ENCODE measurements around the gene AUTS2. TPM values are rescaled to one million over a fixed set of nuclear protein-coding genes. Genes with fewer than 3 reads are reported as not detected.

Gene AUTS2
- total RNA-seq, 6 experiments from 2014 or later, result 10.4 to 32.0 (median 19.3) TPM

- no peaks in the 10 kb centered on the region for H3K36me3 ChIP-seq
- H3K4me1 ChIP-seq, result no peaks in the 10 kb centered on the region
- DNase-seq, result no peak
- no peaks in the 10 kb centered on the region for H3K9me3 ChIP-seq
- no peak for ATAC-seq
- H3K4me3 ChIP-seq, result no peak overlapping the region
- no peaks in the 10 kb centered on the region for H3K27me3 ChIP-seq
- no peak for TF ChIP-seq CTCF (IDR thresholded peaks at IDR 0.05)
- TF ChIP-seq POLR2A (IDR thresholded peaks at IDR 0.05), result no peak
- intact Hi-C loops (cut with DNase I), result no loop called here
- no peak overlapping the region for H3K27ac ChIP-seq
These were observed 150.3 kb downstream of the AUTS2 start for GRCh38 chr7:69748530-69748929.

GRCh38 chr7:69749372-69749979, 151.2 kb downstream of the AUTS2 start:
- no peaks in the 10 kb centered on the region for H3K4me1 ChIP-seq
- H3K27ac ChIP-seq, result no peak overlapping the region
- intact Hi-C loops (cut with DNase I), result no loop called here
- no peaks in the 10 kb centered on the region for H3K36me3 ChIP-seq
- no peaks in the 10 kb centered on the region for H3K27me3 ChIP-seq
- TF ChIP-seq POLR2A (IDR thresholded peaks at IDR 0.05) (no peak), CTCF (IDR thresholded peaks at IDR 0.05) (no peak)
- 85% methylated on average over 7 of the region's 7 CpGs for WGBS (ENCODE audit: insufficient coverage, low coverage, low lambda C conversion rate, missing lambda C conversion rate)
- no peak for ATAC-seq
- no peak overlapping the region for H3K4me3 ChIP-seq
- DNase-seq, result no peak
- no peaks in the 10 kb centered on the region for H3K9me3 ChIP-seq

- intact Hi-C loops (cut with DNase I), result no loop called here
- no peak for TF ChIP-seq CTCF (IDR thresholded peaks at IDR 0.05)
- TF ChIP-seq POLR2A (IDR thresholded peaks at IDR 0.05), result no peak
- no peaks in the 10 kb centered on the region for H3K36me3 ChIP-seq
- H3K9me3 ChIP-seq, result no peaks in the 10 kb centered on the region
- no peaks in the 10 kb centered on the region for H3K27me3 ChIP-seq
- WGBS (ENCODE audit: insufficient coverage, low coverage, low lambda C conversion rate, missing lambda C conversion rate), result 90% methylated on average over 4 of the region's 4 CpGs
- H3K4me1 ChIP-seq, result no peaks in the 10 kb centered on the region
- no peak for ATAC-seq
- DNase-seq, result no peak
- no peak overlapping the region for H3K27ac ChIP-seq
- no peak overlapping the region for H3K4me3 ChIP-seq
These were observed 151.7 kb downstream of the AUTS2 start for GRCh38 chr7:69749994-69750393.

GRCh38 chr7:69751026-69751425, 152.8 kb downstream of the AUTS2 start:
- TF ChIP-seq POLR2A (IDR thresholded peaks at IDR 0.05) (no peak), CTCF (IDR thresholded peaks at IDR 0.05) (no peak)
- Histone ChIP-seq H3K4me3 (no peak overlapping the region), H3K4me1 (no peaks in the 10 kb centered on the region), H3K36me3 (no peaks in the 10 kb centered on the region), H3K27ac (no peak overlapping the region), H3K27me3 (no peaks in the 10 kb centered on the region), H3K9me3 (no peaks in the 10 kb centered on the region)
- 60% methylated on average over 1 of the region's 1 CpG for whole genome bisulfite sequencing (ENCODE audit: insufficient coverage, low coverage, low lambda C conversion rate, missing lambda C conversion rate)
- intact Hi-C loops (cut with DNase I), result no loop called here
- no peak for DNase-seq
- no peak for ATAC-seq

- no peaks in the 10 kb centered on the region for H3K9me3 ChIP-seq
- H3K27ac ChIP-seq, result no peak overlapping the region
- no peaks in the 10 kb centered on the region for H3K27me3 ChIP-seq
- H3K36me3 ChIP-seq, result no peaks in the 10 kb centered on the region
- 25% methylated on average over 2 of the region's 2 CpGs for WGBS (ENCODE audit: insufficient coverage, low coverage, low lambda C conversion rate, missing lambda C conversion rate)
- TF ChIP-seq POLR2A (IDR thresholded peaks at IDR 0.05) (no peak), CTCF (IDR thresholded peaks at IDR 0.05) (no peak)
- no peak for DNase-seq
- no peak overlapping the region for H3K4me3 ChIP-seq
- intact Hi-C loops (cut with DNase I), result no loop called here
- ATAC-seq, result no peak
- H3K4me1 ChIP-seq, result no peaks in the 10 kb centered on the region
These were observed 155.7 kb downstream of the AUTS2 start for GRCh38 chr7:69753981-69754380.
